A172 (cell line): ENCODE data around the gene COX19. TPM values are rescaled to one million over a fixed set of nuclear protein-coding genes. Genes with fewer than 3 reads are reported as not detected.

Experiments used
- total RNA-seq: library from RNA; depleted of rRNA; stranded (reverse); fragments of >200 nt; shearing (Covaris generic); gene quantifications from 2 replicates; pipeline ENCODE4 v1.2.3, GENCODE V29; 2014; rRNA removed

The COX19 gene
- total RNA-seq, 1 experiment from 2014 or later: 8.8 TPM

Other genes starting within 250 kb of the COX19 start
- 79.0 and 95.9 TPM in 2 replicates for gene DNAAF5, start 248.8 kb downstream of the COX19 start, total RNA-seq
- gene PRKAR1B, start 248.3 kb downstream of the COX19 start, total RNA-seq: 31.0 and 31.3 TPM in 2 replicates
- 103 and 123 TPM in 2 replicates for gene SUN1, start 143.1 kb downstream of the COX19 start, total RNA-seq
- 55.3 and 56.3 TPM in 2 replicates for gene GET4, start 99.0 kb downstream of the COX19 start, total RNA-seq
- 33.3 and 46.8 TPM in 2 replicates for gene ADAP1, start 20.9 kb downstream of the COX19 start, total RNA-seq
- not detected in 2 replicates for gene CYP2W1, start 7.6 kb upstream of the COX19 start, total RNA-seq
- gene GPR146, start 69.0 kb upstream of the COX19 start, total RNA-seq: 1.1 and 1.6 TPM in 2 replicates
- 7.3 and 12.1 TPM in 2 replicates for gene GPER1, start 112.6 kb upstream of the COX19 start, total RNA-seq
- gene ZFAND2A, start 184.6 kb upstream of the COX19 start, total RNA-seq: 57.3 and 70.3 TPM in 2 replicates